Measurements from ENCODE around the gene NXF1. TPM values are rescaled to one million over a fixed set of nuclear protein-coding genes. Genes with fewer than 3 reads are reported as not detected.
A peak's percentile ranks its signal among the peaks of the same experiment; 100 is the strongest.
"Not testable (repeated sequence)": the region's sequence is repeated elsewhere in the genome, so short reads cannot be mapped to it uniquely, and the experiment has no call there.

NXF1 gene

DNA sequence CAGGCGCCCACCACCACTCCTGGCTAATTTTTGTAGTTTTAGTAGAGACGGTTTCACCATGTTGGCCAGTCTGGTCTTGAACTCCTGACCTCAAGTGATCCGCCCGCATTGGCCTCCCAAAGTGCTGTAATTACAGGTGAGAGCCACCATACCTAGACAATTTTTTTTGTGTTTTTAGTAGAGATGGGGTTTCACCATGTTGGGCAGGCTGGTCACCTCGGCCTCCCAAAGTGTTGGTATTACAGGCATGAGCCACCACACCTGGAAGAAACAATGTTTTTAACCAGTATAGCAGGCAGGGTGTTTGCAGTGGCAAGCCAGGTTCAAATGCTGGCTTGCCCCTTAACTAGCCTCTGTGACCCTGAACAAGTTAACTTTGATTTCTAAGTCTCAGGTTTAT is 55.3 kb downstream of the NXF1 start:
- H3K4me2 ChIP-seq (ENCODE audit: low read length, poor library complexity, severe bottlenecking); H4K91ac ChIP-seq (ENCODE audit: low read length); H2BK120ac ChIP-seq (ENCODE audit: low read depth, low read length); H3K27ac ChIP-seq (ENCODE audit: low read length, poor library complexity, severe bottlenecking); H3K4me3 ChIP-seq (ENCODE audit: insufficient read depth in 1 of 2, low read depth in 1 of 2, low read length in 2 of 2); H4K8ac ChIP-seq (ENCODE audit: low read length); H3K9me3 ChIP-seq (ENCODE audit: control insufficient read depth, low read length); H2BK12ac ChIP-seq (ENCODE audit: low read length in 2 of 2); H3K18ac ChIP-seq (ENCODE audit: low read depth in 1 of 2, low read length in 2 of 2); DNase-seq; H3K4ac ChIP-seq (ENCODE audit: low read depth in 1 of 2, low read length in 2 of 2); H3K14ac ChIP-seq (ENCODE audit: low read length in 2 of 2); H3K27me3 ChIP-seq (ENCODE audit: control insufficient read depth in 1 of 2, insufficient read depth in 1 of 2, low read length in 2 of 2); H2AFZ ChIP-seq (ENCODE audit: low read depth, low read length); H2BK5ac ChIP-seq (ENCODE audit: low read depth, low read length, poor library complexity, severe bottlenecking); H2AK5ac ChIP-seq (ENCODE audit: low read length, severe bottlenecking); H3K9ac ChIP-seq (ENCODE audit: low read length); H3K23ac ChIP-seq (ENCODE audit: low read length in 2 of 2); H2BK15ac ChIP-seq (ENCODE audit: low read depth, poor library complexity, severe bottlenecking): not testable (repeated sequence)
- 96% methylated on average over 5 of the region's 5 CpGs for WGBS
- H3K79me1 ChIP-seq (replicated peaks; ENCODE audit: low read length, poor library complexity, severe bottlenecking), result peaks cover 23% of the 10 kb centered on the region
- peaks cover 16 to 33% of the 10 kb centered on the region in 2 experiments for H3K36me3 ChIP-seq (ENCODE audit: control insufficient read depth in 1 of 2, insufficient read depth in 2 of 2, low read depth in 1 of 2, low read length in 2 of 2)
- H3K4me1 ChIP-seq (ENCODE audit: control insufficient read depth, insufficient read depth, low read depth, low read length), result peaks cover 16% of the 10 kb centered on the region

DNA sequence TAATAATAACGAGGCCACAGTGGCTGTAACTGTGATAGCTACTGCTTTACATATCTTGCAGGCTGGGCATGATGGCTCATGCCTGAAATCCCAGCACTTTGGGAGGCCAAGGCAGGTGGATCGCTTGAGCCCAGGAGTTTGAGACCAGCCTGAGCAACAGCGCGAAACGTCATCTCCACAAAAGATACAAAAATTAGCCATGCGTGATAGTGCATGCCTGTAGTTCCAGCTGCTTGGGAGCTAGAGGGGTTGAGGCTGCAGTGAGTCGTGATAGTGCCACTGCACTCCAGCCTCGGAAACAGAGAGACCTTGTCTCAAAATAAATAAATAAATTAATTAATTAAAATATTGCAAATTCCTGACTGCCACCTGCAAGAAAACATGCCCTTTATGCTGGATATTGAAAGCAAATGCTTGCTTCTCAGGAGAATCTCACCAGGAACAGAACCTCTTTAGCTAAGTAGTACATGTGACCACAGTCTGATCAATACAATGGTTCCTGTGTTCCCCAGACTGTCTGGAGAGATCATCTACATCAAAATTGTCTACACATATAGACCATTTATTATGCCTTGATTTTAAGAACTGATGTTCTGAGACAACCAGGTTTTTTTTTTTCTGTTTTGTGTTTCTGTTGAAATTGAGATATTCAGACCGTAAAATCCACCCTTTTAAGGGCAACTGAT is 57.6 kb downstream of the NXF1 start:
- Histone ChIP-seq H3K27me3 (ENCODE audit: control insufficient read depth in 1 of 2, insufficient read depth in 1 of 2, low read length in 2 of 2) (no peaks in the 10 kb centered on the region), H3K4me3 (ENCODE audit: insufficient read depth in 1 of 2, low read depth in 1 of 2, low read length in 2 of 2) (no peak overlapping the region), H3K14ac (ENCODE audit: low read length in 2 of 2) (no peak overlapping the region), H2BK15ac (ENCODE audit: low read depth, poor library complexity, severe bottlenecking) (no peak overlapping the region), H3K79me1 (replicated peaks; ENCODE audit: low read length, poor library complexity, severe bottlenecking) (peaks cover 13% of the 10 kb centered on the region), H4K8ac (ENCODE audit: low read length) (no peak overlapping the region), H3K4ac (ENCODE audit: low read depth in 1 of 2, low read length in 2 of 2) (no peak overlapping the region), H3K23ac (ENCODE audit: low read length in 2 of 2) (no peak overlapping the region), H3K18ac (ENCODE audit: low read depth in 1 of 2, low read length in 2 of 2) (no peak overlapping the region), H4K91ac (ENCODE audit: low read length) (no peak overlapping the region), H3K4me2 (ENCODE audit: low read length, poor library complexity, severe bottlenecking) (no peak overlapping the region), H2BK5ac (ENCODE audit: low read depth, low read length, poor library complexity, severe bottlenecking) (no peak overlapping the region), H2BK120ac (ENCODE audit: low read depth, low read length) (no peak overlapping the region), H2AK5ac (ENCODE audit: low read length, severe bottlenecking) (no peak overlapping the region), H2BK12ac (ENCODE audit: low read length in 2 of 2) (no peak overlapping the region), H3K36me3 (ENCODE audit: control insufficient read depth in 1 of 2, insufficient read depth in 2 of 2, low read depth in 1 of 2, low read length in 2 of 2) (peaks cover 9 to 28% of the 10 kb centered on the region in 2 experiments), H3K4me1 (ENCODE audit: control insufficient read depth, insufficient read depth, low read depth, low read length) (peaks cover 6% of the 10 kb centered on the region), H3K27ac (ENCODE audit: low read length, poor library complexity, severe bottlenecking) (no peak overlapping the region), H3K9me3 (ENCODE audit: control insufficient read depth, low read length) (no peaks in the 10 kb centered on the region), H2AFZ (ENCODE audit: low read depth, low read length) (no peak overlapping the region), H3K9ac (ENCODE audit: low read length) (no peak overlapping the region)
- no peak for DNase-seq
- 99% methylated on average over 6 of the region's 9 CpGs for WGBS

Small RNAs within 50 kb of the gene (small RNA-seq; reads per million reads assigned to genes)
- gene MIR6514 (ENCODE audit: low read depth) (7.2 reads per million, percentile 69 among the genes with 10 or more reads in this experiment), gene RF00099 (ENCODE audit: low read depth) (not detected), gene RNU6-118P (ENCODE audit: low read depth) (not detected), gene SNORD22 (ENCODE audit: low read depth) (not detected), gene SNORD26 (ENCODE audit: low read depth) (not detected), gene SNORD27 (ENCODE audit: low read depth) (not detected), gene SNORD28 (ENCODE audit: low read depth) (not detected), gene SNORD30 (ENCODE audit: low read depth) (98.4 reads per million, percentile 92 among the genes with 10 or more reads in this experiment)
